Ovary (tissue), 9 donors: ENCODE data around the gene RPL21. TPM values are rescaled to one million over a fixed set of nuclear protein-coding genes. Genes with fewer than 3 reads are reported as not detected.

Experiments used
- DNase-seq, 5 donors: peaks; one replicate each; pipeline ENCODE4 v3.0.0-alpha.2; 2019 to 2020
- H3K27ac ChIP-seq, 2 donors: fragments of 200-600 bp; one replicate each; pipeline versions ENCODE4 v1.5.1 to v1.8.0; 2019 to 2022
- H3K27me3 ChIP-seq: fragments of 200-600 bp; one replicate; pipeline ENCODE4 v1.8.0; 2022
- H3K36me3 ChIP-seq: fragments of 200-600 bp; sonication (generic); one replicate; pipeline ENCODE4 v1.5.1; 2019
- H3K4me1 ChIP-seq: one replicate; pipeline ENCODE4 v1.8.1; 2013; ENCODE audit warnings: mild to moderate bottlenecking, moderate library complexity; ENCODE audit not compliant: insufficient read depth
- H3K4me3 ChIP-seq: fragments of 200-600 bp; sonication (generic); one replicate; pipeline ENCODE4 v1.5.1; 2017
- H3K9me3 ChIP-seq, 2 donors: fragments of 200-600 bp in 1 of 2; sonication (generic) in 1 of 2; one replicate each; pipeline versions ENCODE4 v1.5.1 to v1.8.1; 2013 to 2019; ENCODE audit warnings: mild to moderate bottlenecking in 1 of 2, moderate library complexity in 1 of 2
- CTCF ChIP-seq, 3 donors: fragments of 450-650 bp in 2 of 3; fragments of 200-600 bp in 1 of 3; IDR thresholded peaks; one replicate each; pipeline versions ENCODE4 v1.5.1 to v1.8.0; 2016 to 2022; ENCODE audit warnings: antibody characterized with exemption in 3 of 3, mild to moderate bottlenecking in 1 of 3
- EP300 ChIP-seq: sonication (generic); formaldehyde crosslinking; IDR thresholded peaks from one replicate; pipeline ENCODE4 v1.6.1; 2017; ENCODE audit warnings: antibody characterized with exemption
- POLR2A ChIP-seq: fragments of 450-650 bp; IDR thresholded peaks from one replicate; pipeline ENCODE4 v1.6.1; 2017; ENCODE audit warnings: antibody characterized with exemption, mild to moderate bottlenecking, moderate library complexity
- WGBS, 3 donors: extraction: QIAGEN DNeasy Blood & Tissue Kit in 1 of 3; methylation state at CpG; one replicate each; pipeline versions ENCODE4 v1.1.5 to v1.1.7; 2013 to 2017; 5-methylcytosine and 5-hydroxymethylcytosine counted together
- intact Hi-C, 4 donors: fragments of 100-400 bp; cut with DNase I; formaldehyde crosslinking; loops; one replicate each; pipeline versions ENCODE4 v1.11.0 to v1.15.1; 2022 to 2023
- polyA plus RNA-seq, 2 donors: library from polyadenylated mRNA; stranded (reverse); fragments of 200-250 nt in 1 of 2; fragments of 350-450 nt in 1 of 2; fragmentation: Illumina TruSeq in 1 of 2; extraction: RNeasy Lipid Tissue Mini Kit (QIAGEN cat#74804) in 1 of 2; gene quantifications; one replicate each; pipeline ENCODE4 v1.2.3, GENCODE V29; 2013 to 2014
- total RNA-seq, 7 donors: library from RNA; depleted of rRNA in 2 of 7; stranded (reverse); fragments of >200 nt in 2 of 7; fragmentation: NEBNext Ultra II Directional in 3 of 7; extraction: Animal tissue kit (Norgen Biotek cat#: 25700) in 3 of 7; gene quantifications; one replicate each; pipeline versions ENCODE4 v1.1.0 to v1.2.4, GENCODE V29; 2016 to 2023
- donor health status: DM: no; HTN: no; CAD: no; lungs with moderate emphysema.
- donor health status: DM: no; HTN: no; CAD: no.
- donor health status: Bipolar disorder and iron deficiency.
- donor health status: DM: yes; HTN: yes; CAD: no.
- donor health status: DM: no; HTN: no; CAD: no.
- donor health status: DM: yes; HTN: yes; CAD: no.

Gene RPL21
- total and polyA plus RNA-seq, 9 donors = 1,871 to 4,783 (median 2,244) TPM

- H3K4me1 ChIP-seq = peaks cover 7% of the 10 kb centered on the region
- peak overlapping the region; percentile 91 to 96 for H3K27ac ChIP-seq
- no peaks in the 10 kb centered on the region for H3K9me3 ChIP-seq
- no peaks in the 10 kb centered on the region for H3K36me3 ChIP-seq
- no peak for DNase-seq
- no peaks in the 10 kb centered on the region for H3K27me3 ChIP-seq
- intact Hi-C loops = loop anchor here in 2 of 4 donors (2.0 to 10.0 kb wide), 3 partner anchors 20 to 194 kb away; partner anchors contain the start of genes RASL11A (in 1 of the 2) and USP12 (in 1 of the 2)
- TF ChIP-seq CTCF (IDR thresholded peaks at IDR 0.05) (no peak), POLR2A (no peak), EP300 (no peak)
- H3K4me3 ChIP-seq = peak overlapping the region; percentile 86
- 0 to 1% (median 1%) methylated on average over 9 of the region's 9 CpGs for WGBS, 3 donors
These were observed 559 bp upstream of the RPL21 start for GRCh38 chr13:27250833-27251165.

GRCh38 chr13:27252467-27252866 is 1.1 kb downstream of the RPL21 start:
- Histone ChIP-seq H3K4me1 (peaks cover 7% of the 10 kb centered on the region), H3K36me3 (no peaks in the 10 kb centered on the region), H3K27me3 (no peaks in the 10 kb centered on the region), H3K4me3 (peak overlapping the region; percentile 86), H3K9me3 (no peaks in the 10 kb centered on the region), H3K27ac (peak overlapping the region; percentile 91 to 96)
- DNase-seq = no peak
- intact Hi-C loops = loop anchor here in 2 of 4 donors (10.0 kb wide), 2 partner anchors 78 to 192 kb away; partner anchors contain the start of gene USP12 (in 1 of the 2)
- TF ChIP-seq EP300 (no peak), CTCF (IDR thresholded peaks at IDR 0.05) (no peak), POLR2A (no peak)

GRCh38 chr13:27257233-27257568 is 5.8 kb downstream of the RPL21 start:
- Histone ChIP-seq H3K4me1 (peaks cover 7% of the 10 kb centered on the region), H3K27ac (no peak overlapping the region), H3K36me3 (no peaks in the 10 kb centered on the region), H3K9me3 (no peaks in the 10 kb centered on the region), H3K27me3 (no peaks in the 10 kb centered on the region), H3K4me3 (no peak overlapping the region)
- 80 to 84% (median 83%) methylated on average over 3 of the region's 3 CpGs for WGBS, 3 donors
- intact Hi-C loops = loop anchor here in 2 of 4 donors (10.0 kb wide), 2 partner anchors 82 to 188 kb away; partner anchors contain the start of gene USP12 (in 1 of the 2)
- no peak for DNase-seq
- no peak for TF ChIP-seq POLR2A
- no peak for TF ChIP-seq EP300
- no peak for TF ChIP-seq CTCF (IDR thresholded peaks at IDR 0.05)

- Histone ChIP-seq H3K27ac (no peak overlapping the region), H3K4me1 (peaks cover 7% of the 10 kb centered on the region), H3K4me3 (no peak overlapping the region), H3K36me3 (no peaks in the 10 kb centered on the region), H3K27me3 (no peaks in the 10 kb centered on the region), H3K9me3 (no peaks in the 10 kb centered on the region)
- intact Hi-C loops = loop anchor here in 2 of 4 donors (10.0 kb wide), 2 partner anchors 83 to 187 kb away; partner anchors contain the start of gene USP12 (in 1 of the 2)
- 80 to 89% (median 84%) methylated on average over 11 of the region's 11 CpGs for WGBS, 3 donors
- no peak for TF ChIP-seq POLR2A
- no peak for TF ChIP-seq EP300
- no peak for TF ChIP-seq CTCF (IDR thresholded peaks at IDR 0.05)
- no peak for DNase-seq
These were observed 6.4 kb downstream of the RPL21 start for GRCh38 chr13:27257648-27258253.
